Activated CD4-positive, alpha-beta T cell treated with anti-CD3 and anti-CD28 coated beads for 4 hours (primary cell): ENCODE data around the gene RNF166.

Experiments used
- DNase-seq, 2 donors: peaks; one replicate each; pipeline ENCODE4 v3.0.0-alpha.2; 2020

RNF166 gene

GRCh38 chr16:88650749-88651275, 55.4 kb downstream of the RNF166 start, which contains the start of gene CYBA:
TSS of gene CYBA (minus strand) at chr16:88651053. CDS start at chr16:88651013, 40 bp downstream.
- peak; percentile 66 to 75 for DNase-seq

GRCh38 chr16:88649924-88650748, 56.1 kb downstream of the RNF166 start:
- DNase-seq: peak; percentile 18 to 27

- no peak for DNase-seq
Observed at GRCh38 chr16:88649195-88649923, 56.8 kb downstream of the RNF166 start.

- no peak for DNase-seq
Observed at GRCh38 chr16:88647178-88648070, 58.8 kb downstream of the RNF166 start.
